ENCODE data around the gene CLK4.

DNA sequence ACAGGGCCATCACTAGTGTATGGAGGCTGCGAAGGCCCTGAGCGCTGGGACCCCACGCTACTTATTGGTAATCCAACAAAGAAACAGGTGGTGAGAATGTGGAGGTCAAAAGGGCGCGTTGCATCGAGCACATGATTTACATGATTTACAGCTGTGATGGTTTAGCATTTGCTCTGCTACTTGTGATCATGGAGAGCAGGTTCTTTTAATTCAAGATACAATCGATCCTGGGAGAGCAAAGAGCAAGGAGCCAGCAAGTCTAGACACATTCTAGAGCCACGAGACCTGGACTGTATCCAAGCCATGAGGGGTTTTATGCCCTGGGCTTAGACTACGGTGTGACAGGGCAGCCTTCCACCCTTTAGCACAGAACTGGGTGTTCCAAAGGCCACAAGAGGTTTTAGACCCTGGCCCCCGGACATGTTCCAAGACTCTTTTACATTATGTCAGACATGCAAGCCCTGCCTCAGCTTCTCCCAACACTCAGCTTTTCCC lies 47.0 kb upstream of the CLK4 start:
- TF ChIP-seq, protein P1, sequence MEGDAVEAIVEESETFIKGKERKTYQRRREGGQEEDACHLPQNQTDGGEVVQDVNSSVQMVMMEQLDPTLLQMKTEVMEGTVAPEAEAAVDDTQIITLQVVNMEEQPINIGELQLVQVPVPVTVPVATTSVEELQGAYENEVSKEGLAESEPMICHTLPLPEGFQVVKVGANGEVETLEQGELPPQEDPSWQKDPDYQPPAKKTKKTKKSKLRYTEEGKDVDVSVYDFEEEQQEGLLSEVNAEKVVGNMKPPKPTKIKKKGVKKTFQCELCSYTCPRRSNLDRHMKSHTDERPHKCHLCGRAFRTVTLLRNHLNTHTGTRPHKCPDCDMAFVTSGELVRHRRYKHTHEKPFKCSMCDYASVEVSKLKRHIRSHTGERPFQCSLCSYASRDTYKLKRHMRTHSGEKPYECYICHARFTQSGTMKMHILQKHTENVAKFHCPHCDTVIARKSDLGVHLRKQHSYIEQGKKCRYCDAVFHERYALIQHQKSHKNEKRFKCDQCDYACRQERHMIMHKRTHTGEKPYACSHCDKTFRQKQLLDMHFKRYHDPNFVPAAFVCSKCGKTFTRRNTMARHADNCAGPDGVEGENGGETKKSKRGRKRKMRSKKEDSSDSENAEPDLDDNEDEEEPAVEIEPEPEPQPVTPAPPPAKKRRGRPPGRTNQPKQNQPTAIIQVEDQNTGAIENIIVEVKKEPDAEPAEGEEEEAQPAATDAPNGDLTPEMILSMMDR (IDR thresholded peaks at IDR 0.05): no peak
- no peak for TF ChIP-seq POLR2A (IDR thresholded peaks at IDR 0.05)
